K562 (cell line): ENCODE measurements around the gene CFAP107. TPM values are rescaled to one million over a fixed set of nuclear protein-coding genes. Genes with fewer than 3 reads are reported as not detected.
"Not testable (repeated sequence)": the region's sequence is repeated elsewhere in the genome, so short reads cannot be mapped to it uniquely, and the experiment has no call there.

Source experiments
- ATAC-seq: fragments of 200-7000 bp; cut with Tn5 transposase; 3 replicates; pipeline ENCODE4 v1.9.1; 2020; ENCODE audit warnings: moderate library complexity
- BruUV-seq: library from RNA; stranded (reverse); fragments of 400-500 nt; replicated peaks from 2 replicates; lab custom pipeline; 2021; lab: Mats Ljungman, UMichigan
- CTCF ChIA-PET: fragments of 300-600 bp; formaldehyde crosslinking; extraction: SDS; loops from one replicate; lab custom pipeline; 2021; ENCODE audit warnings: low intra/inter-chr PET ratio; lab: Yijun Ruan, JAX
- POLR2A ChIA-PET: fragments of 300-600, 350-650 bp; sonication (Branson Sonifier 250); formaldehyde crosslinking; extraction: SDS; loops from one replicate; lab custom pipeline; 2021; ENCODE audit warnings: antibody characterized with exemption, inconsistent platforms; lab: Yijun Ruan, JAX
- DNase-seq, 4 experiments: peaks; one replicate each; pipeline versions ENCODE4 v3.0.0 to v3.0.0-alpha.2; 2011 to 2018; ENCODE audit warnings: low spot score in 3 of 4, mixed read lengths in 3 of 4; ENCODE audit errors: extremely low read depth in 1 of 4
- FAIRE-seq: peaks from 2 replicates; lab custom pipeline; 2011; peaks lifted over from hg19 to GRCh38; lab: Jason Lieb, UNC
- H2AFZ ChIP-seq: 2 replicates; pipeline ENCODE4 v1.6.0; 2011; ENCODE audit warnings: low read depth, low read length, control low read depth, inconsistent platforms
- H3K27ac ChIP-seq: fragments of 200-600 bp; 3 replicates; pipeline ENCODE4 v1.8.0; 2011; ENCODE audit warnings: low read depth, mild to moderate bottlenecking, control low read depth, inconsistent platforms, low read length, moderate library complexity, mixed read lengths; ENCODE audit errors: extremely low read depth
- H3K27me3 ChIP-seq, 2 experiments: fragments of 300-600 bp in 1 of 2; 2 replicates in 1 of 2; 3 replicates in 1 of 2; pipeline versions ENCODE4 v1.6.0 to v1.8.0; 2011; ENCODE audit warnings: inconsistent platforms in 2 of 2, low read length in 2 of 2, mild to moderate bottlenecking in 1 of 2, mixed read lengths in 1 of 2, moderate library complexity in 1 of 2; ENCODE audit not compliant: control insufficient read depth in 2 of 2, insufficient read depth in 2 of 2
- H3K36me3 ChIP-seq: fragments of 300-600 bp; 3 replicates; pipeline ENCODE4 v1.8.0; 2011; ENCODE audit warnings: mild to moderate bottlenecking, low read length, inconsistent platforms; ENCODE audit not compliant: control insufficient read depth, insufficient read depth
- H3K4me1 ChIP-seq, 2 experiments: fragments of 200-600 bp in 1 of 2; replicated peaks in 1 of 2; 2 replicates in 1 of 2; 3 replicates in 1 of 2; pipeline versions ENCODE4 v1.5.1 to v1.8.0; 2011; ENCODE audit warnings: inconsistent platforms in 2 of 2, low read length in 2 of 2, mild to moderate bottlenecking in 1 of 2, mixed read lengths in 1 of 2, moderate library complexity in 1 of 2; ENCODE audit not compliant: control insufficient read depth in 2 of 2, insufficient read depth in 2 of 2
- H3K4me2 ChIP-seq: 2 replicates; pipeline ENCODE4 v1.6.1; 2011; ENCODE audit warnings: low read length, control low read depth, inconsistent platforms, mixed read lengths; ENCODE audit not compliant: insufficient read depth
- H3K4me3 ChIP-seq: fragments of 200-600 bp; sonication (generic), shearing (Covaris generic); 2 replicates; pipeline ENCODE4 v1.5.1; 2016; ENCODE audit warnings: control low read depth, inconsistent platforms
- H3K79me2 ChIP-seq: fragments of 200-600 bp; 3 replicates; pipeline ENCODE4 v1.8.0; 2011; ENCODE audit warnings: low read length, inconsistent platforms; ENCODE audit not compliant: control insufficient read depth, insufficient read depth
- H3K9ac ChIP-seq, 2 experiments: 2 replicates each; pipeline versions ENCODE4 v1.6.0 to v1.6.1; 2011; ENCODE audit warnings: low read depth in 2 of 2, low read length in 2 of 2, control low read depth in 1 of 2, inconsistent platforms in 1 of 2, mild to moderate bottlenecking in 1 of 2, mixed read lengths in 1 of 2; ENCODE audit not compliant: insufficient read depth in 1 of 2
- H3K9me1 ChIP-seq: one replicate; pipeline ENCODE4 v1.6.0; 2011; ENCODE audit warnings: inconsistent platforms, mild to moderate bottlenecking, low read length, moderate library complexity; ENCODE audit not compliant: control insufficient read depth, insufficient read depth
- H3K9me3 ChIP-seq: replicated peaks from 2 replicates; pipeline ENCODE4 v1.5.1; 2011; ENCODE audit warnings: low read depth, low read length, inconsistent platforms; ENCODE audit not compliant: control insufficient read depth, insufficient read depth
- H4K20me1 ChIP-seq: replicated peaks from 2 replicates; pipeline ENCODE4 v1.6.1; 2011; ENCODE audit warnings: low read length, inconsistent platforms, mixed read lengths; ENCODE audit not compliant: control insufficient read depth, insufficient read depth
- ARID2 ChIP-seq: fragments of 450-650 bp; IDR thresholded peaks from 2 replicates; pipeline ENCODE4 v1.6.1; 2017; ENCODE audit warnings: antibody characterized with exemption, mild to moderate bottlenecking
- BHLHE40 ChIP-seq: IDR thresholded peaks from 2 replicates; pipeline ENCODE4 v1.6.1; 2011; ENCODE audit warnings: low read length, improper control_type of control experiment
- RAD21 ChIP-seq, 2 experiments: fragments of 250-450 bp in 1 of 2; fragments of 450-650 bp in 1 of 2; sonication (Bioruptor Pico) in 1 of 2; formaldehyde crosslinking in 1 of 2; IDR thresholded peaks in 1 of 2; conservative IDR thresholded peaks in 1 of 2; 2 replicates each; pipeline versions ENCODE4 v1.4.0 to v1.8.0; 2020 to 2022; ENCODE audit warnings: mild to moderate bottlenecking in 2 of 2, moderate library complexity in 1 of 2
- WGBS: fragments of 100-300 bp; shearing (Covaris generic); methylation state at CpG from one replicate; pipeline ENCODE4 v1.1.6; 2016; ENCODE audit warnings: low coverage, mixed read lengths; ENCODE audit not compliant: insufficient coverage; ENCODE audit errors: missing lambda C conversion rate; 5-methylcytosine and 5-hydroxymethylcytosine counted together
- in situ Hi-C: fragments of 300-500 bp; cut with MboI; formaldehyde crosslinking; loops from 4 replicates; pipeline ENCODE4 v1.15.0; 2018; ENCODE audit warnings: inconsistent platforms, mixed read lengths
- intact Hi-C: fragments of 100-400 bp; cut with micrococcal nuclease; formaldehyde crosslinking; loops from 2 replicates; pipeline ENCODE4 v1.14.2; 2022
- polyA plus RNA-seq, 8 experiments: library from polyadenylated mRNA; depleted of rRNA in 4 of 8; stranded (reverse) in 5 of 8; unstranded in 3 of 8; fragments of >200 nt; fragmentation: Nextera tagmentation in 2 of 8; fragmentation: Illumina TruSeq in 1 of 8; extraction: Ambion mirVana in 2 of 8; extraction: Trizol in 1 of 8; gene quantifications; 2 replicates each; pipeline versions ENCODE4 v1.2.1 to v1.2.3, GENCODE V29; 2011 to 2014; ENCODE audit warnings: inconsistent platforms in 1 of 8, missing spikeins in 1 of 8
- total RNA-seq, 7 experiments: library from RNA; depleted of rRNA in 6 of 7; stranded (reverse); fragments of >200 nt in 6 of 7; fragmentation: Illumina TruSeq in 2 of 7; extraction: Trizol in 2 of 7; gene quantifications; 2 replicates each; pipeline versions ENCODE4 v1.2.1 to v1.2.3, GENCODE V29; 2011 to 2021; ENCODE audit warnings: low replicate concordance in 1 of 7
- TF ChIP-seq, protein P1 (sequence below), 2 experiments: fragments of 450-650 bp; formaldehyde crosslinking in 1 of 2; IDR thresholded peaks; 2 replicates each; pipeline versions ENCODE4 v1.4.0 to v1.6.1; 2014 to 2020; ENCODE audit warnings: mild to moderate bottlenecking in 2 of 2, borderline replicate concordance in 1 of 2, low read depth in 1 of 2
- TF ChIP-seq, protein P2 (sequence below): fragments of 450-650 bp; formaldehyde crosslinking; IDR thresholded peaks from 2 replicates; pipeline ENCODE4 v1.4.0; 2020; ENCODE audit warnings: mild to moderate bottlenecking, moderate library complexity
- TF ChIP-seq, protein P3 (sequence below), 3 experiments: IDR thresholded peaks in 2 of 3; conservative IDR thresholded peaks in 1 of 3; 2 replicates each; pipeline ENCODE4 v1.5.1; 2011 to 2012; ENCODE audit warnings: low read length in 3 of 3, mild to moderate bottlenecking in 3 of 3, control low read depth in 2 of 3, improper control_type of control experiment in 1 of 3, inconsistent platforms in 1 of 3, low read depth in 1 of 3, mixed read lengths in 1 of 3, moderate library complexity in 1 of 3; ENCODE audit not compliant: insufficient read depth in 2 of 3

The CFAP107 gene
- total and polyA plus RNA-seq, 9 of the 15 experiments (the other 6 are each of a cell fraction or from before 2014, with no cell fraction given), result 0.03 to 0.08 TPM; not detected in 7

DNA sequence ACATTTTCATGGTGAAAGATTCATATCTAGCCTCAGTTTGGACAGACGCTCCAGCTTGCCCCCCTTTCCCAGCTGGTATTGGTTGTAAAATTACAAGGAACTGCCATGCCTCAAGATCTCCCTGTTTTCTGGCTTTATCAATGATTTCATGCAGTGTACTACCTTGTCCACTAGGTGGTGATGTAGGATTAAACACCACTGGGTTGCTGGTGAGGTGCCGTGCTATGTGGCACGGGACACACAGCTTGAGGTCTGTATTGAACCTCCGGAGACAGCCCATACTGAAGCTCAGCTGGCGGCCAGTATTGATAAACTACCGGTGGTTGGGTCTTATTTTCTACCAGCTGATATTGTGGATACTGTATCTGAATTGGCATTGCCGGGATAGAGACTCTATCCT is 37.8 kb downstream of the CFAP107 start:
- H3K79me2 ChIP-seq, H3K9ac ChIP-seq, H3K27ac ChIP-seq, BruUV-seq, H3K4me3 ChIP-seq, intact Hi-C loops, FAIRE-seq, H4K20me1 ChIP-seq, H3K9me1 ChIP-seq, in situ Hi-C loops, H3K27me3 ChIP-seq, H3K4me2 ChIP-seq, H3K9me3 ChIP-seq, CTCF ChIA-PET, H3K4me1 ChIP-seq, H3K36me3 ChIP-seq, H2AFZ ChIP-seq: not testable (repeated sequence)
- DNase-seq (peak in 1 of 4 experiments; percentile 52), ATAC-seq (peak; percentile 71; the same call in 2 of the 3 replicates)
- POLR2A ChIA-PET, result interaction anchor here (0.6 kb wide), 1 partner anchor 121 kb away, joined by 3 read pairs; no protein-coding TSS in a partner anchor
- 6% methylated on average over 6 of the region's 7 CpGs for WGBS
- TF ChIP-seq BHLHE40 (0 out of 2 replicates have a peak, but pooled peaks have one; percentile 10), ARID2 (peak; percentile 32; the same call in 1 of the 2 replicates), RAD21 (CRISPR knock-in tag; conservative IDR thresholded peaks at IDR 0.05 in 1 of 2, IDR thresholded peaks at IDR 0.05 in 1 of 2) (peak; percentile 55 to 84)
- TF ChIP-seq, protein P1, sequence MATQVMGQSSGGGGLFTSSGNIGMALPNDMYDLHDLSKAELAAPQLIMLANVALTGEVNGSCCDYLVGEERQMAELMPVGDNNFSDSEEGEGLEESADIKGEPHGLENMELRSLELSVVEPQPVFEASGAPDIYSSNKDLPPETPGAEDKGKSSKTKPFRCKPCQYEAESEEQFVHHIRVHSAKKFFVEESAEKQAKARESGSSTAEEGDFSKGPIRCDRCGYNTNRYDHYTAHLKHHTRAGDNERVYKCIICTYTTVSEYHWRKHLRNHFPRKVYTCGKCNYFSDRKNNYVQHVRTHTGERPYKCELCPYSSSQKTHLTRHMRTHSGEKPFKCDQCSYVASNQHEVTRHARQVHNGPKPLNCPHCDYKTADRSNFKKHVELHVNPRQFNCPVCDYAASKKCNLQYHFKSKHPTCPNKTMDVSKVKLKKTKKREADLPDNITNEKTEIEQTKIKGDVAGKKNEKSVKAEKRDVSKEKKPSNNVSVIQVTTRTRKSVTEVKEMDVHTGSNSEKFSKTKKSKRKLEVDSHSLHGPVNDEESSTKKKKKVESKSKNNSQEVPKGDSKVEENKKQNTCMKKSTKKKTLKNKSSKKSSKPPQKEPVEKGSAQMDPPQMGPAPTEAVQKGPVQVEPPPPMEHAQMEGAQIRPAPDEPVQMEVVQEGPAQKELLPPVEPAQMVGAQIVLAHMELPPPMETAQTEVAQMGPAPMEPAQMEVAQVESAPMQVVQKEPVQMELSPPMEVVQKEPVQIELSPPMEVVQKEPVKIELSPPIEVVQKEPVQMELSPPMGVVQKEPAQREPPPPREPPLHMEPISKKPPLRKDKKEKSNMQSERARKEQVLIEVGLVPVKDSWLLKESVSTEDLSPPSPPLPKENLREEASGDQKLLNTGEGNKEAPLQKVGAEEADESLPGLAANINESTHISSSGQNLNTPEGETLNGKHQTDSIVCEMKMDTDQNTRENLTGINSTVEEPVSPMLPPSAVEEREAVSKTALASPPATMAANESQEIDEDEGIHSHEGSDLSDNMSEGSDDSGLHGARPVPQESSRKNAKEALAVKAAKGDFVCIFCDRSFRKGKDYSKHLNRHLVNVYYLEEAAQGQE (IDR thresholded peaks at IDR 0.05; ENCODE audit: borderline replicate concordance), result peak; percentile 63; the same call in 1 of the 2 replicates
- TF ChIP-seq, protein P1 (CRISPR knock-in tag; IDR thresholded peaks at IDR 0.05; ENCODE audit: low read depth), result not testable (repeated sequence)
- TF ChIP-seq, protein P2, sequence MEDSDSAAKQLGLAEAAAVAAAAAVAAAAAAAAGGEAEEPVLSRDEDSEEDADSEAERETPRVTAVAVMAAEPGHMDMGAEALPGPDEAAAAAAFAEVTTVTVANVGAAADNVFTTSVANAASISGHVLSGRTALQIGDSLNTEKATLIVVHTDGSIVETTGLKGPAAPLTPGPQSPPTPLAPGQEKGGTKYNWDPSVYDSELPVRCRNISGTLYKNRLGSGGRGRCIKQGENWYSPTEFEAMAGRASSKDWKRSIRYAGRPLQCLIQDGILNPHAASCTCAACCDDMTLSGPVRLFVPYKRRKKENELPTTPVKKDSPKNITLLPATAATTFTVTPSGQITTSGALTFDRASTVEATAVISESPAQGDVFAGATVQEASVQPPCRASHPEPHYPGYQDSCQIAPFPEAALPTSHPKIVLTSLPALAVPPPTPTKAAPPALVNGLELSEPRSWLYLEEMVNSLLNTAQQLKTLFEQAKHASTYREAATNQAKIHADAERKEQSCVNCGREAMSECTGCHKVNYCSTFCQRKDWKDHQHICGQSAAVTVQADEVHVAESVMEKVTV (CRISPR knock-in tag), result peak; percentile 44; the same call in 1 of the 2 replicates
- TF ChIP-seq, protein P3, sequence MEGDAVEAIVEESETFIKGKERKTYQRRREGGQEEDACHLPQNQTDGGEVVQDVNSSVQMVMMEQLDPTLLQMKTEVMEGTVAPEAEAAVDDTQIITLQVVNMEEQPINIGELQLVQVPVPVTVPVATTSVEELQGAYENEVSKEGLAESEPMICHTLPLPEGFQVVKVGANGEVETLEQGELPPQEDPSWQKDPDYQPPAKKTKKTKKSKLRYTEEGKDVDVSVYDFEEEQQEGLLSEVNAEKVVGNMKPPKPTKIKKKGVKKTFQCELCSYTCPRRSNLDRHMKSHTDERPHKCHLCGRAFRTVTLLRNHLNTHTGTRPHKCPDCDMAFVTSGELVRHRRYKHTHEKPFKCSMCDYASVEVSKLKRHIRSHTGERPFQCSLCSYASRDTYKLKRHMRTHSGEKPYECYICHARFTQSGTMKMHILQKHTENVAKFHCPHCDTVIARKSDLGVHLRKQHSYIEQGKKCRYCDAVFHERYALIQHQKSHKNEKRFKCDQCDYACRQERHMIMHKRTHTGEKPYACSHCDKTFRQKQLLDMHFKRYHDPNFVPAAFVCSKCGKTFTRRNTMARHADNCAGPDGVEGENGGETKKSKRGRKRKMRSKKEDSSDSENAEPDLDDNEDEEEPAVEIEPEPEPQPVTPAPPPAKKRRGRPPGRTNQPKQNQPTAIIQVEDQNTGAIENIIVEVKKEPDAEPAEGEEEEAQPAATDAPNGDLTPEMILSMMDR (IDR thresholded peaks at IDR 0.05 in 2 of 3, conservative IDR thresholded peaks at IDR 0.05 in 1 of 3; ENCODE audit: insufficient read depth in 2 of 3, low read depth in 1 of 3, low read length in 3 of 3), result peak; percentile 33 to 42 (median 38); a peak in 4 of 6 replicates
